ENCODE results near the gene SIPA1L2.

The SIPA1L2 gene

DNA sequence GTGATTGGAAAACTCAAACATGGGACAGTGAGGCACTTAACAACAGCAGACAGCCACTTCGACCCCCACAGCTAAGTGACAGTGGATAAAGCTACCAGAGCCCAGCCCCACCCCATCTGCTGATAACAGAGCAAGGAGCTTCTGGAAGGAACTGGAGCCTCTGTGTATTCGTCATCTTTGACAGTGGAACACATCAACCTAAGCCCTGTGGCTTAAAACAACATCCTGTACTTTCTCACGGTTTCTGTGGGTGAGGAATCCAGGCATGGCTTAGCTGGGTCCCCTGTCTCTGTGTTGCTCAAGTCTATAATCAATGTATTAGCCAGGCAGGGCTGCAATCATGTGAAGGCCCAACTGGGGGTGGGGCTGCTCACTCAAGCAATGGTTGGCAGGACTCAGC, 18.4 kb upstream of the SIPA1L2 start:
- no peak for FAIRE-seq

DNA sequence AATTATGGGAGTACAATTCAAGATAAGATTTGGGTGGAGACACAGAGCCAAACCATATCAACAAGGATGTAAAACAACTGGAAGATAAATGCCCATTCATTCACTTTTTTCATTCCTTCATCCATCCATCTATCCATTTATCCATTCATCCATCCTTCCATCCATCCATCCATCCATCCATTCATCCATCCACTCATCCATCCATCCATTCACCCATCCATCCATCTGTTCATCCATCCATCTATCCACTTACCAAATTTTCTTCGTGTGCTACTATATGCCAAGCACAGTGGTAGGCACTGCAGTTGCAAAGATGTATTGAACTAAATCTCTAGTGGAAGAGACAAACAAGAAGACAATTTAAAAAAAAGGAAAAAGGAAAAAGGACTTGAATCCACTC, 14.3 kb upstream of the SIPA1L2 start:
- no peak for FAIRE-seq

DNA sequence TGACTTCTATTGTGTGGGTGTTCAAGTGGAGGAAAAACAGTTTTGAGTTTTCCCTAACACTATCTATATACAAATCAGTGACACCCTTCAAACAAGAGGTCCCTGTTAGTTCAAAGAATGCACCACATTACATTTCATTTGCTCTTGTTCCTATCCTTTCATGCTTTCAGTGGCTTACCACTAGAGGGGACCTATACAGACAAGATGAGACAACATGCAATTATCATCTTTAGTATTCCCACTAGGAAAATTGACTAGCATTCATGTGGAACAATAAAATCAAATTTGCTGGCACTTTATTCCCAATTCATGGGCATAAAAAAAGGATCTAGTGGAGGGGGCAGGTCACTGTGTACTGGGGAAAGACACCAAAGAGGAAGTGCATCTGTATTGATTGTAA, 13.3 kb upstream of the SIPA1L2 start:
- FAIRE-seq = no peak

DNA sequence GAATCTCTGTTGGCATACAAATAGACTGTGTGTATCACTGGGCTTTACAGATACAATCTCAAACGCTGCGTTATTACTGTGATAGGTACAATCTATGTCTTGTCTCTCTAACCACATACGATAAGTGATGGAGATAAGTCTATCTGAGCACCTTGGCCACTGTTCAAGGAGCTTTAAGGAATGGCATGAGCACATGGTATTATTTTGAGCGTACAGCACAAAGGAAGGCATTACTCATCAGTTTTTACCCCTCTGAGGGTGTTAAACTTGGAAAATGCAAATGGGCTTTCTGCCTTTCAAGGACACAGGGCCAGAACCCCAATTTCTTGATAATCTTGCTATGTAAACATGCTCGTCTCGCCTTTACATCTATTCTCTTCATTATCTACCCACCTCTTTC, 11.6 kb upstream of the SIPA1L2 start:
- FAIRE-seq = no peak

DNA sequence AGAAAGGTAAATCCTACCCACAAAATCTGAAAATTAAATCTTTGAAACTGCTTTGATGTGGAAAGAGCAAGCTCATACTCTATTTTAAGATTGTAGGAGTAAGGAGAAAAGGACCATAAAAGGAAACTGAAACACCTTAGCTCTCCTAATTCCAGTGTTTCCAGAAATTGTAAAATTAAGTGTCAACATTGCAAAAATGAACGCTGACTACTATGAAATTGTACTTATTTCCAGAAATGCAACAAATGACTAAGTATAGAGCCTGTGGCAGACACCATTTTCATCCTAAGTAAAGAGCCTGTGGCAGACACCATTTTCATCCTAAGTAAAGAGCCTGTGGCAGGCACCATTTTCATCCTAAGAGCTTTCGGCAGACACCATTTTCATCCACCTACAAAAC, 6.9 kb upstream of the SIPA1L2 start:
- FAIRE-seq = no peak

DNA sequence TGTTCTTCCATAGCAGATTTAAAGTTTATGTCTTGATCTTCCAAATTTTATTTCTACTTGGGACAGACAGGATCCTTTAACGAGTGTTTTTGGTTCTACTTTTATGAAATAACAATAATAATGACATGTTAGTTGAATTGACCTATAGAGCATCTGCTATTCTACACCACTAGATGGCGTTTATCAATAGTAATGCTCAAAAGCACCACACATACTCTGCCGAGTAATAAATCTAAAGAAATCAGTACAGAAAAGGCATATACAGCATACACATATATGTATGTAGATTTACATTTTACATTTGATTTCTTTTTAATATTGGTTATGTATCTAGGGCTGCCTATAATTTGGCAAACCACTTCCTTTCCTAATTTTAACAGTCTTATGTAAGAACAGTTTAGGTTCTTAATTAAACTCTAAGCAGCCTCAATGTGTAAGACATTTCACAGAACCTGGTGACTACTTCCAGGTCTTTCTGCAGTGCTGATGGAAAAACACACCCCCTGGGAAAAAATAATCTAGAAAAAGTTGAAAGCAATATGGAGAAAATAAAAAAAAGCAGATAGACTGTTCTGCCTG, 5.9 kb upstream of the SIPA1L2 start:
- FAIRE-seq = peak; percentile 98

DNA sequence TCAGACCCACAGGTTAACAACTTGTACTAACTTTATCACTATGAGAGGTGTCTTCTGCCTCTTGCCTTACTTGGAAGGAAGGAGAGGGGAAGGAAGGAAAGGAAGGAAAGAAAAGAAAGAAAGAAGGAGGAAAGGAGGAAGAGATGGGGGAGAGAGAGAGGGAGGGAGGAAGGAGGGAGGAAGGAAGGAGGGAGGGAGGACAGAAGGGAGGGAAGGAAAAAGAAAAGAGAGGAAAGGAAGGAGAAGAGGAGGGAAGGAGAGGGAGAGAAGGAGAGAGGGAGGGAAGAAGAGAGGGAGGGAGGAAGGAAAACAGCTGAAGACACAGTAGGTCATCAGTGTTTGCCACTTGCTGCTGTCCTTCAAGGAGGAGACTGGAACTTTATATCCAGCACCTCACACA, 5.3 kb upstream of the SIPA1L2 start:
- no peak for FAIRE-seq

DNA sequence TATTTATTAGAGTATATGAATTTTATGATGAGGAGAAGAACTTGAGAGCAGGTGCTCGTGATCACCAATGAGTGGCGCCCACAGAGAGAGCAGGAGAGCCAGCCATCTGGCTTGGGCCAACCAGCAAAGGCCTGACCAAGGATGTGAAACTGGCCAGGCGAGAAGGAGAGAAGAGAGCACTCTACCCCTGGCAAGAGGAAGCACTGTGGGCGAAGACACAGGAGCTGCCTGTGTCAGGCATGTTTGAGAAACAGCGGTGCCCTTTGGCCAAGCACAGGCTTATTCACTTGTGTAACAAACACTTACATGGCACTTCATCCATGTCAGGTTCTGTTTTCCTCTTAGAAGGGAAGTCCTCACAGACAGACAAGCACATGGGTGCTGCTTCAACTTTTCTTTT, 4.2 kb upstream of the SIPA1L2 start:
- FAIRE-seq = no peak

DNA sequence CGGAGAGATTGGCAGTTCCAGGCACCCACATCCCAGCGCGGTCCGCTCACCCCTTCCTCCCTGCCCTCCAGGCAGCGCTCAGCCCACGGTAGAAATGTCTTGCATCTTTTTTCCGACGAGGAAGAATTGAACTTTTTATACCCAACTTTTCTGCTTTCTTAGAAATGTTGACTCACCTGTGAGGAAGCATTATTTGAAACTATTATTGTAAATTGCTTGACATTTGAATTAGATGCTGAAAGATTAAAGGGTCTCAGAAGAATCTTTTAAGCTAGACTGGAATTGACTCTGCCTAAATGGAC, 912 bp upstream of the SIPA1L2 start:
- FAIRE-seq = no peak

DNA sequence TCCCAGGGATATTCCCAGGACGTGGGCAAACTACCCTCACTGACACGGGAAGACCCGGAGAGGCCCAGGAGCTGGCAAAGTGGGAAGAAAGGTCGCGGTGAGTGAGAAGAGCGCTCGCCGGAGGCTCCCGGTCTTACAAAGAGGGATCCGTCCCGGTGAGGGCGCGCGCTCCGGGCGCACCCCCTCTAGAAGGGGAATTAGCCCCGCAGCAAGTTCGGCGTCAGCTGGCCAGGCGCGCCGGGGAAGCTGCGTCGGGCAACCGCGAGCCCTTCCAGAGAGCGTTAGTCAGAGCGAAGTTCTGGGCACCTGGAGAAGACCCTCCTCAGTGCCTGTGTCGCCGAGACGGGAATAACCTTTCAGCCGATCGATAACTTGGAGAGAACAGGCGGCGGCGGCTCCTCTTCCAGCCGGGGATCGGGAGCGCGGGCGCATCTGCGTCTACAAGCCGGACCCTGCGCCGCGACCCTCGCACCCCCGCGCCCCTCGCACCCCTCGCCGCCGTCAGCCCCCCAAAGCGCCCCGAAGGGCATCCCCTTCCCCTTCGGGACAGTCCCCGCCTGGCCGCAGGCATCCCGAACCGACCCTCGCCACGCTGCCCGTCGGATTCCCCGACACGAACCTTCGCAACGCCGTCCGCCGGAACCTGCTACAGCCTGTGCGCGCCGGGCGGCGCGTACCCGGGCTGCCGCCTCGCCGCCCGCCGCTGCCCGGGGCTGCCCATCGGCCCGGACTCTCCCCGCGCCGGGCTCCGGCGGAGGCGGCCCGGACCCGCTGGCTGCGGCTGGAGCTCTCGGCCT, 485 bp downstream of the SIPA1L2 start:
- no peak for FAIRE-seq

DNA sequence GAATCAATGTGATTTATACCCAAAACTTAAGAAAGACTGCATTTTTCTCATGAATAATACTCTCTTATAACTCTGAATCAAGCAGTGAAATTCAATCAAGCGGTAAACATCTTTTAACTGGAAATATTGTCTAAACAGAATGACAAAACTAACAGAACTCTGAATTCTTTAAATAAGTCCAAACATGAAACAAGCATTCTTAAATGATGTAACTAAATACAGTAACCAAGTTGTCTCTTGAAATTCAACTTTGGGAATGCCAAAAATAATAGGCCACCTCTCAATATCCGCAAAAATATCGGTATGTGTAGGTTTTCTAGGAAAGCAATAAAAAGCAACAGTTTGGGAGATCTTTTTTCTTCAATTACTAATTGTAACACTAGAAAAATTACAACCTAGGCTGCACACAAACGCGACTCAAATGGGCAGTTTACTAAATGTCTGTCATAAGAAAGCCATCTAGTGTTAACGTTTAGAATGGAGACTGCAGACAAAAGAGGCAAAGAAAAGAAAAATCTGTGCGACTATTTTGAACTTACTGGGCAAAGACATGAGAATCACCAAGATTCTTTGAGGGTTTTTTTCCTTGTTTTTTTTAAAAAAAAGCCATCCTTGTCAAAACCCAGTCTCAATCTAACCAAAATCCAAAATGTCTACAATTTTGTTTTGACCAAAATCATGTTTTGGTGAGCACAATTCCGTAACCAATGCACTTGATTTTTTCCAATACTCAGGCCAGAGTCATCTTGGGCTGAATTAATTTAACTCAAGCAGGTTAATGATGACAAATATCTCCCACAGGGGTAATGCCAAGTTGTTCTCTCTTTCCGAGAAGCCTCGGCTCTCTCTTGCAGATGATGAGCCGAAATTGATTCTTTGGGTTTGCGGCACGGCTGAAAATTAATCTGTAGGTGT, 1.3 kb downstream of the SIPA1L2 start:
- peak; percentile 96 for FAIRE-seq

DNA sequence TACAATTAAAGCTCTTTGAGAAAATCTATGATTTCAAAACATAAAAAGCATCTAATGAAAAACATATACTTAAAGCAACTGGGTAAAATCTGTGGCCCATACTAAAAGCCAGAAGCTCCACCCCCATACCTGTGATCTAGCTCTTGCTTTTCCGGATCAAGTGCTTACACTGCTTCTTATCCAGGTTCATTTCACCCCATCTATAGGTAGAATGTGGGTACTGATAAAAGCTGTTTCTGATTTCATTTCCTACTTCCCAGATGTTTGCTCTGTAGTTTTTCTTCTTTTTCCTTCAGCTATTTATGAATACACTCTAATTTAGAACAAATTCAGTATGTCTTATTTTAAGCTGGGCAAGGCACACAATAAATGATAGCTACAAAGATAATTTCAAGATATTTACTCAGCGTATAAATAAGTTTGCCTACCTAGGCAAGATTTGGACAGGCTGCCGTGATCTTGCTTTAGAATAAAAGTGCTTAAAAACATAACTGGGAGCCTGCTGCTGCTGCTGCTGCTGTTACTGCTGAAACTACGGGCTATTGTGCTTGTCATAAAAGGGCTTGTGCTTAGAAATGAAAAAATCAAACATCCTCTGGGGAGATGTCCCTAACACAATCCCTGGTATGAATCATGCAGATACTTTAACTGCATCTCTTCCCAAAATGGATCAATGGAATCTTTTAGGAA, 2.1 kb downstream of the SIPA1L2 start:
- FAIRE-seq = peak; percentile 99

DNA sequence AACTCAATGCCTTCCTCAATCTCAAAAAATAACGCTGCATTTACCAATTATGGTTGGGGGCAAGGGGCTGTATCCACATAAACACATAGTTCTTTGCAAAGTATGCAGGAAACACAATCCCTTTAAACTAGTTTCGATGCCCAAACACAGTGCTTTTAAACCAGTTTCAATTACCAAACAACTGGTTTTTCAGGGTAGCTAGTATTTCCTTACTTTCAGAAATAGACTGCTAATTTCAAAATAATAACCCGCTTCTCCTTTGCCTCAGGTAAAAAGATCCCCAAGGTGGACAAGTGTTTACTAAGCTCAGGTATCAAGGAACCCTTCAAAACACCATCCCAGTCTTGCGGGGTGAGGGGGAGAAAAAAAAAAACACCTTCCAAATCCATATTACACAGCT, 2.8 kb downstream of the SIPA1L2 start:
- peak; percentile 33 for FAIRE-seq

DNA sequence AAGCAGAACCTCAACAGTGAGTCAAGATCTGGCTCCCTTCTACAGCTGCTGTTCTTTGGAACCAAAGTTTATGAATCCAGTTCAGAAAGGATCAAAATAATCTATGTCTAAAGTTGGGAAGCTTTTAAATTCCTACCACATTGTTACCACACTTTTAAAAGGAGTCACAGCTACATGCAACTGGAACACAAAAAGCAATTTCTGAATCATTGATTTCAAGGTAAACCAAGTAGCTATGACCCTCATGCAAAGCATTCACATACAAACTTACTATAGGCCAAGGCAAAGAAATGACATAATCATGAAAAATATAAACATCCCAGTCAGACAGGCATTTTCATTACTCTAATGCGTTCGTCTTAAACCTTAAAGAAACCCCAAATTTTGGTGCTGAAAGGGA, 3.5 kb downstream of the SIPA1L2 start:
- FAIRE-seq = no peak

DNA sequence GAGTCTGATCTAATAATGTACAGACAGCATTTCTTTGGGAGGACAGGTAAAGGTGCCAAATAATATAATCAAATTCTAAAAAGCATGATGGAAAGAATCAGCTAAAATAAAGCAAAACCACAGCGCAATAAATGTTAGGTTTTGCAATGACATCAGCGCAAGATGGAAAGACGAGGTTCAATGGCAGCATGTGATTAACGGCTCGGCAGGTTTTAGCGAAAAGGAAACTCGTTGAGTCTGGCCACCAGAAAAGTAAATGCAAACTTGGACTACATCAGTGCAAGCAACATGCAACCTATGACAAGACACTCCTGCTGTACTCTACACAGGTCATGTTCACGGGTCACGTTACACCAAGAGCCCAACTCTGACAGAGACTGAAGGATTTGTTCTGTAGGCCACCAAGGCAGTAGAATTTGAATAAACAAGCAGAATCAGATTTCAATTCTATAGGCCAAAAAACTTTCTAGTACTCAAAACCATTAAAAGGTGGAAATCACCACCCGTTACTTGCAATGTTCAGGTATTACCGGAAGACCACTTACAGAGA, 4.5 kb downstream of the SIPA1L2 start:
- no peak for FAIRE-seq

DNA sequence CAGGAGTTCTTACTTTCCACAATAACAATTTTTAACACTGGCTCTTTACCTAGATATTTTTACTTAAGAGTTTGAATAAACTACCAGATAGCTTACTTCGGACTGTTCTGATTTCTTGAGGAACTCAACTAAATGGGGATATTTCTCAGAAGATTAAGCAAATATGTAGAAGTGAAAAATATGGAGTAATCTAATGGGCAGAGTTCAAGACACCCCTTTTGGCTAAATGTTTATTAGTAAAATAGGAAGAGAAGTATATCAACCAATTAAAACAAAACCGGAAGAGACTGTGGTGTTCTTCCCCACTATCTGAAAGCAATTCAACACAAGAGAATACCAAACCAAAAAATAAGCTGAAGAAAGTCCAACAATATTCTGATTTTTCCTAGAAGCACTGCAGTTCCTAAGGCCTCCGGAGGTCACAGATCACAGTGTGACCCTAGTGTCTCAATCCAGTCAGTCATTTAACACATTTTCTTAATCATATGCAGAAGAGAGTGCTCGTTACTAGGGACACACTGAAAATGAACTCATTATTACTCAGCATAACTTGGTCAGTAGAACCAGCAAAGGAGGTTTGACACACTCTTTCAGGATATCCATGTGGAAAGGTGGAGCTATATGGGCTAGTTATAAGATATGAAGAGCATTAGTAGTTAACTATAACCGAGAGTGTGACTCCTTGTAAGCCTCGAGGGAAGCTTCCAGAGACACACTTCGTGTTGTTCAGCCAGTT, 5.2 kb downstream of the SIPA1L2 start:
- FAIRE-seq = peak; percentile 51

DNA sequence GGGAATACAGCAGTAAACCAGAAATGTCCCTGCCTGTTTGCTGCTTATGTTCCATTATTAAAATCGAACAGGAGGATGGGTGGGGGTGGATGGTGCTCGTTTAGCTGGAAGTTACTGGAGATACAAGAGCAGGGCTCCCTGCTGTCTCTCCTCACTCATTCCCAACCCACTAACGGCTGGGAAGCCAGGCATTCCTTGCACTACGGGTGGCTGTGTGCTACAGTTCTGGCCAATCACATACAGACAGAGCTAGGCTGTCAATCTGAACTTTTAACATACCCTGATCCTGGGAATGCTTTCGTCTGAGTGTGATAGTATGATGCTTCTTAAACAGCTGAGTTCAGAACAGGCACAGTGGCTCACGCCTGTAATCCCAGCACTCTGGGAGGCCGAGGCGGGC, 7.0 kb downstream of the SIPA1L2 start:
- FAIRE-seq = no peak

DNA sequence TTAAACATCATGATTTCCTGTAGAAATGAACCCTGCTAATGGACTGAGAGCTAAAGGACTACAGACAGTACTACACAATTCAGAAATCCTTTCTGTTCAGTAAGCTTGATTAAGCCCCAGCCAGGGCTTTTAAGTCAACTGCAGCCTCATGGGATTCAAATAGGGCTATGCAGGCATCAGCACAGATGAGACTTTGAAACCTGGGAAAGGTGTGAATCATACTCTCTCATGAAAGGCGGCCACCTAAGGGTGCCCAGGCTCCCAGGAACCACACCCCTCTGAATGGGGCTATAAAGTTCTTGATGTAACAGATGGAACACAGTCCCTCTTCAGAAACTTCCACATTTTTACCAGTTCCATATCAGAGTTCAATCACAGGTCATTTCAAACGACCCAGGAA, 7.6 kb downstream of the SIPA1L2 start:
- FAIRE-seq = no peak

DNA sequence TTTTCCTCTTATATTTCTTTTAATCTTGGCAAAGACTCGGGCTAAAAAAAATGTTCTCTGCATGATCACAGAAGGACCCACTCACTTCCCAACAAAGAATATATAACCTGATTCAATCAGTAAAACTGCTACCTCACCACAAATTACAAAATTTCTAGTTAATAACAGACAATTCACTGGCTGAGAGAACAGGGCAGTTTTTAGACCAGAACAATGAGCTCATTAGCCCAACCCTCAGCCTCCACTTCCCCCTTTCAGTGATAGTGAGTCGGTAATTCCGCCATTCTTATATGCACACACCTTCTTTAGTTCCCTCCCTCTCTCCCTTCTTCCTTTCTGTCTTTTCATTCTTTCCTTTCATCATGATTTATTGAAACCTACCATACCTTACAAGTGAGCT, 8.9 kb downstream of the SIPA1L2 start:
- FAIRE-seq = no peak

DNA sequence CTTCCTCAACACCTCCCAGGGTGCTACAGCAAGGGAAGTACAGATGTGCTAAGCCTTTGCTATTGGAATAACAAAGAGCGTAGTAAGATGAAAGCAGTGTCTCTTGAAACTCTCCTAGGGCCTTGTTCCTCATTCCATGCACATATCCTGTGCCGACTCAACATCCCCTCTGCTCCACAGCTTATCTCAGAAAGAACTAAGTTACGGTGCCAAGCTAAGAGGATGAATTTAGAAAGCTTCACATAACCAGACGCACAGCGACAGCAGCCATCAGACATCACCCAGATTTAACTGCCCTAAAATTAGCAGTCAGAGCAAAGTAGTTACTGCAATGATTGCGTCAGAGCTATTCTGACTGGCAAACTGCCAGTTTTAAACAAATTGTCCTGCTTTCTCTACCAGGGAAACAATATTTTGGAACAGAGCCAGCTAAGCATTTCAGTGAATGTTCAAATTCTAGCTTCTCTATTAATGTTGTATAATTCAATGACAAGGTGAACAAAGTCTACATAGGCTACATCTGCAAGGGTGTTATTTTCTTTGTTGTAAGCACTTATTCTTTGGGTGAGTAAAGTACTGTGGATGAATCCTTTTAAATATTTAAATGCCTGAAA, 9.5 kb downstream of the SIPA1L2 start:
- FAIRE-seq = peak; percentile 100

DNA sequence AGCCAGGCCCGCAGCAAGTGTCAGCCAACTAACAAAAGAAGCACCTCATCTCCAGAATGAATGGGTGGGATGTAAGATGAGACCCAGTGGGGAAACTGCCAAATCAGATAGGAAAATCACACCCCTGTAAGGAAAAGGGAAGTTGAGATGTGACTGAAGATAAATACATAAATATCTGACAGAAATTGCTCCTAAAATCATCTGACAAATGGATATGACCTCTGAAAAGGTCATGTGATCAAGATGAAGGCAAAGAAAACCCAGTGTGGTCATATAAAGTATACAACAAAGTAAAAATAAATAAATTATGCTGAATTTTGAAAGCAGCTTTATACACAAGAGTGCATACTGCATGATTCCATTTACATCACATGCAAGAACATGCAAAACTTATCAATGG, 12.7 kb downstream of the SIPA1L2 start:
- no peak for FAIRE-seq

DNA sequence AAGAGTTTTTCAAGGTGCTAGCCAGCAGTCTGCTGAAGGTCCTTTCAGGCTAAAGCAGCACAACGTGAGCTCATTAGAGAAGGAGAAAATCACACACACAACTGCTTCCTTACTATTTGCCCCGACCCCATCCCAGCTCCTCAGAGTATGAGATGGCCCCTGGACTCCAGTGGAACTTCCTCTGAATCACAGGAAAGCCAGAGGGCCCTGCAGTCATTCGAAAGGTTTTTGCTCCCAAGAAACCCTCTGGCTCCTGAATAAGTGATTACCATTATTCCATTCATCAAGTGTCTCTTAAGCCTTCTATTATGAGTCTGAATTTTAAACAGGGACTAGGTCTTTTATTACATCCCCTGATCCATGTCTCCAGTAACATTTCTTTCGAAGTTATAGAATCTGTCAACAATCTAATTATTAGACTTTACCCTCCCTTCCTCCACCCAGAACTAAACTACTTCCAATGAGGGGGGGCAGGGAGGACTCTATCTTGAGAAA, 14.6 kb downstream of the SIPA1L2 start:
- no peak for FAIRE-seq
